DND-41 (cell line): ENCODE measurements around the gene PEX11G.

Experiments
- ATAC-seq: fragments of 200-7000 bp; cut with Tn5 transposase; 3 replicates; pipeline ENCODE4 v1.9.1; 2021; ENCODE audit warnings: low read depth; ENCODE audit not compliant: insufficient read depth
- DNase-seq: peaks from one replicate; pipeline ENCODE4 v3.0.0-alpha.2; 2020
- H2AFZ ChIP-seq: 2 replicates; pipeline ENCODE4 v1.6.0; 2012; ENCODE audit warnings: low read depth, low read length
- H3K27ac ChIP-seq: 2 replicates; pipeline ENCODE4 v1.5.1; 2012; ENCODE audit warnings: low read length, inconsistent platforms
- H3K27me3 ChIP-seq: fragments of 200-600 bp; sonication (generic); 2 replicates; pipeline ENCODE4 v1.6.0; 2012; ENCODE audit warnings: low read length, mild to moderate bottlenecking, inconsistent platforms; ENCODE audit not compliant: insufficient read depth, poor library complexity
- H3K36me3 ChIP-seq: 2 replicates; pipeline ENCODE4 v1.5.1; 2012; ENCODE audit warnings: low read length, inconsistent platforms; ENCODE audit not compliant: insufficient read depth
- H3K4me1 ChIP-seq: 2 replicates; pipeline ENCODE4 v1.5.1; 2012; ENCODE audit warnings: mild to moderate bottlenecking, low read length; ENCODE audit not compliant: insufficient read depth
- H3K4me2 ChIP-seq: 2 replicates; pipeline ENCODE4 v1.6.0; 2012; ENCODE audit warnings: mild to moderate bottlenecking, moderate library complexity, low read length, inconsistent platforms; ENCODE audit not compliant: insufficient read depth
- H3K4me3 ChIP-seq, 2 experiments: fragments of 200-600 bp in 1 of 2; shearing (Covaris generic) in 1 of 2; 2 replicates each; pipeline ENCODE4 v1.5.1; 2012 to 2016; ENCODE audit warnings: inconsistent platforms in 2 of 2, low read length in 2 of 2, mild to moderate bottlenecking in 2 of 2, low read depth in 1 of 2, moderate library complexity in 1 of 2
- H3K79me2 ChIP-seq: 2 replicates; pipeline ENCODE4 v1.6.0; 2012; ENCODE audit warnings: low read length, inconsistent platforms; ENCODE audit not compliant: insufficient read depth
- H3K9ac ChIP-seq: 2 replicates; pipeline ENCODE4 v1.6.0; 2012; ENCODE audit warnings: low read depth, mild to moderate bottlenecking, inconsistent platforms, low read length, moderate library complexity
- H3K9me3 ChIP-seq: 2 replicates; pipeline ENCODE4 v1.5.1; 2012; ENCODE audit warnings: low read length, moderate library complexity, mild to moderate bottlenecking, inconsistent platforms; ENCODE audit not compliant: insufficient read depth, severe bottlenecking
- H4K20me1 ChIP-seq: 2 replicates; pipeline ENCODE4 v1.6.0; 2012; ENCODE audit warnings: low read length; ENCODE audit not compliant: insufficient read depth
- EZH2 ChIP-seq: IDR thresholded peaks from 3 replicates; pipeline ENCODE4 v1.6.1; 2012; ENCODE audit warnings: borderline replicate concordance, low read depth, mild to moderate bottlenecking, moderate library complexity, low read length, inconsistent platforms; ENCODE audit not compliant: severe bottlenecking
- TF ChIP-seq, protein P1 (sequence below): IDR thresholded peaks from 2 replicates; pipeline ENCODE4 v1.5.1; 2012; ENCODE audit warnings: borderline replicate concordance, low read length, moderate library complexity, mild to moderate bottlenecking; ENCODE audit not compliant: poor library complexity, severe bottlenecking; ENCODE audit errors: extremely low read depth

PEX11G gene

DNA sequence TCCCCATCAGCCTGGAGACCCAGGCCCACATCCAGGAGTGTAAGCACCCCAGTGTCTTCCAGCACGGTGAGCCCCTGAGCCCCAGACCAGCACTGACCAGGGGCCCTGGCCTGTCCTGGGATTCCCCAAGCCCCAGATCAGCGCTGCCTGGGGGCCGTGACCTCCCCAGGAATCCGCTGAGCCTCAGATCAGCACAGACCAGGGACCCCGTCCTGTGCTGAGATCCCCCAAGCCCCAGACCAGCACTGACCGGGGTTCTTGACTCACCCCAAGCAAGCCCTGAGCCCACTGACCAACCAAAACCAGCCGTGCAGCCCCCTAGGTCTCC, 39.3 kb upstream of the PEX11G start:
- H3K4me2 ChIP-seq, result no peak overlapping the region
- H4K20me1 ChIP-seq, result no peaks in the 10 kb centered on the region; the same call in 1 of the 2 replicates
- DNase-seq (no peak), ATAC-seq (no peak)
- H3K36me3 ChIP-seq, result peaks cover 58% of the 10 kb centered on the region
- no peaks in the 10 kb centered on the region for H3K27me3 ChIP-seq
- H3K79me2 ChIP-seq, result peaks cover 12% of the 10 kb centered on the region
- no peak overlapping the region for H2AFZ ChIP-seq
- no peaks in the 10 kb centered on the region for H3K9me3 ChIP-seq
- H3K4me1 ChIP-seq, result peaks cover 15% of the 10 kb centered on the region
- H3K9ac ChIP-seq, result no peak overlapping the region
- H3K27ac ChIP-seq, result no peak overlapping the region
- no peak overlapping the region for H3K4me3 ChIP-seq
- TF ChIP-seq EZH2, result no peak
- TF ChIP-seq, protein P1, sequence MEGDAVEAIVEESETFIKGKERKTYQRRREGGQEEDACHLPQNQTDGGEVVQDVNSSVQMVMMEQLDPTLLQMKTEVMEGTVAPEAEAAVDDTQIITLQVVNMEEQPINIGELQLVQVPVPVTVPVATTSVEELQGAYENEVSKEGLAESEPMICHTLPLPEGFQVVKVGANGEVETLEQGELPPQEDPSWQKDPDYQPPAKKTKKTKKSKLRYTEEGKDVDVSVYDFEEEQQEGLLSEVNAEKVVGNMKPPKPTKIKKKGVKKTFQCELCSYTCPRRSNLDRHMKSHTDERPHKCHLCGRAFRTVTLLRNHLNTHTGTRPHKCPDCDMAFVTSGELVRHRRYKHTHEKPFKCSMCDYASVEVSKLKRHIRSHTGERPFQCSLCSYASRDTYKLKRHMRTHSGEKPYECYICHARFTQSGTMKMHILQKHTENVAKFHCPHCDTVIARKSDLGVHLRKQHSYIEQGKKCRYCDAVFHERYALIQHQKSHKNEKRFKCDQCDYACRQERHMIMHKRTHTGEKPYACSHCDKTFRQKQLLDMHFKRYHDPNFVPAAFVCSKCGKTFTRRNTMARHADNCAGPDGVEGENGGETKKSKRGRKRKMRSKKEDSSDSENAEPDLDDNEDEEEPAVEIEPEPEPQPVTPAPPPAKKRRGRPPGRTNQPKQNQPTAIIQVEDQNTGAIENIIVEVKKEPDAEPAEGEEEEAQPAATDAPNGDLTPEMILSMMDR, result no peak

DNA sequence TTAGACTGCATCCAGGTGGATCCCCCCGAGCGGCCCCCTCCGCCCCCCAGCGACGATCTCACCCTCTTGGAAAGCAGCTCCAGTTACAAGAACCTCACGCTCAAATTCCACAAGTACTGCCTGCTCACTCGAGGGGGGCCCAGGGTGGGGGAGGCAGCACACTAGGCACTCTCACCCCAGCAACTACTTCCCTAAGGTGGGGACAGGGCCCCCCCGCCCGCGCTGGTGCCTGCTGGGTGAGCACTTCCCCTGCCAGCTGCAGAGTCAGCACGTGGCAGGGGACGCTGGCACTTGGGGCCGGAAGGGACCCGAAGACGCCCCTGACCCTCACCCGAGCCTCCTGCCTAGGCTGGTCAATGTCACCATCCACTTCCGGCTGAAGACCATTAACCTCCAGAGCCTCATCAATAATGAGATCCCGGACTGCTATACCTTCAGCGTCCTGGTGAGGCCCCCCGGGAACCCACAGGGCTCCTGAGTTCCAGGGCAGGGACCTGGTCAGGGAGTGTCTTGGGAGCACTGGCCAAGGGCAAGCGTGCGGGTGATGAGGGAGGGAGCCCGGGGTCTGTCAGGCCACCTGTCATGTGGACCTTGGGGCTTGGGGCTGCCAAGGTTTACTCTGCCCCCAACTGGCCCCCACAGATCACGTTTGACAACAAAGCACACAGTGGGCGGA, 38.8 kb upstream of the PEX11G start:
- no peak for TF ChIP-seq EZH2
- TF ChIP-seq, protein P1, result no peak
- no peaks in the 10 kb centered on the region for H3K9me3 ChIP-seq
- no peak for DNase-seq
- no peak overlapping the region for H3K4me3 ChIP-seq
- no peaks in the 10 kb centered on the region for H3K27me3 ChIP-seq
- peaks cover 15% of the 10 kb centered on the region for H3K4me1 ChIP-seq
- no peaks in the 10 kb centered on the region; the same call in 1 of the 2 replicates for H4K20me1 ChIP-seq
- peaks cover 17% of the 10 kb centered on the region for H3K79me2 ChIP-seq
- no peak for ATAC-seq
- H2AFZ ChIP-seq, result no peak overlapping the region
- H3K4me2 ChIP-seq, result no peak overlapping the region
- no peak overlapping the region for H3K9ac ChIP-seq
- no peak overlapping the region for H3K27ac ChIP-seq
- H3K36me3 ChIP-seq, result peaks cover 53% of the 10 kb centered on the region

DNA sequence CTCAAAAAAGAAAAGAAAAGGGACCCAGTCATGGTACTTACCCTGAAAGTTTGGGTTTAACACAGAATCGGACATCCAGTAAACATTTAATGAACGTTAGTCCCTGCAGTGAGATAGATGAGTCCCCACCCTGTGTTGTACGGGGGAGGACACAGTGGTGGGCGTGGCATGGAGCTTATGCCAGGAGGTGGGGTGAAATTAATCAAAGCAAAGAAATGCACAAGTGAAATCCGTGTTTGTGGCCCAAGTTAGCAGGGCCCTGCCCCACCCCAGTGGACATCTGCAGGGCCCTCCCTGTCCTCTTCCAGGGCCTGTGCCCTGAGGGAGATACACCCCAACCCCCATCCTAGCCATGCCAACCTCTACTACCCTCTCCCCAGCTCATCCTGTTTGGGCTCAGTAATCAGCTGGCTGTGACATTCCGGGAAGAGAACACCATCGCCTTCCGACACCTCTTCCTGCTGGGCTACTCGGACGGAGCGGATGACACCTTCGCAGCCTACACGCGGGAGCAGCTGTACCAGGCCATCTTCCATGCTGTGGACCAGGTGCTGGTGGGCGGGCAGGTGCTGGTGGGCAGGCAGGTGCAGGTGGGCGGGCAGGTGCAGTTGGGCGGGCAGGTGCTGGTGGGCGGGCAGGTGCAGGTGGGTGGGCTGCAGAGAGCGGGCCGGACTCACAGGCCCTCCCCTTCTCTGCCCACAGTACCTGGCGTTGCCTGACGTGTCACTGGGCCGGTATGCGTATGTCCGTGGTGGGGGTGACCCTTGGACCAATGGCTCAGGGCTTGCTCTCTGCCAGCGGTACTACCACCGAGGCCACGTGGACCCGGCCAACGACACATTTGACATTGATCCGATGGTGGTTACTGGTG, 37.5 kb upstream of the PEX11G start:
- H3K4me1 ChIP-seq, result peaks cover 24% of the 10 kb centered on the region
- H3K27me3 ChIP-seq, result no peaks in the 10 kb centered on the region
- no peak overlapping the region for H3K4me2 ChIP-seq
- TF ChIP-seq, protein P1, result no peak
- TF ChIP-seq EZH2, result no peak
- DNase-seq (no peak), ATAC-seq (no peak)
- peaks cover 48% of the 10 kb centered on the region for H3K36me3 ChIP-seq
- H4K20me1 ChIP-seq, result no peaks in the 10 kb centered on the region; the same call in 1 of the 2 replicates
- no peak overlapping the region for H2AFZ ChIP-seq
- H3K9ac ChIP-seq, result no peak overlapping the region
- H3K4me3 ChIP-seq, result no peak overlapping the region
- H3K27ac ChIP-seq, result no peak overlapping the region
- H3K79me2 ChIP-seq, result peaks cover 18% of the 10 kb centered on the region
- no peaks in the 10 kb centered on the region for H3K9me3 ChIP-seq
